Peyer's patch (tissue), 4 donors: ENCODE results near the gene MTFR1L.

Source experiments
- CTCF ChIP-seq, 6 experiments: fragments of 450-650 bp in 4 of 6; fragments of 200-600 bp in 2 of 6; sonication (generic) in 1 of 6; IDR thresholded peaks; one replicate each; pipeline ENCODE4 v1.5.1; 2017 to 2019; ENCODE audit warnings: antibody characterized with exemption in 6 of 6, mild to moderate bottlenecking in 3 of 6, moderate library complexity in 1 of 6
- POLR2A ChIP-seq, 2 donors: fragments of 450-650 bp; IDR thresholded peaks; one replicate each; pipeline ENCODE4 v1.5.1; 2017; ENCODE audit warnings: antibody characterized with exemption in 2 of 2, mild to moderate bottlenecking in 2 of 2, moderate library complexity in 2 of 2

- TF ChIP-seq CTCF (IDR thresholded peaks at IDR 0.05) = no peak
- no peak for TF ChIP-seq POLR2A (IDR thresholded peaks at IDR 0.05)
These were observed 50.9 kb downstream of the MTFR1L start for GRCh38 chr1:25870614-25871013.
